Activated T-helper 1 cell treated with Interleukin-2 at 50 U/mL for 16 hours (primary cell): ENCODE results near the gene GLA.

Source experiments
- DNase-seq: peaks from one replicate; pipeline ENCODE4 v3.0.0-alpha.2; 2020; ENCODE audit warnings: low read depth

GLA gene

DNA sequence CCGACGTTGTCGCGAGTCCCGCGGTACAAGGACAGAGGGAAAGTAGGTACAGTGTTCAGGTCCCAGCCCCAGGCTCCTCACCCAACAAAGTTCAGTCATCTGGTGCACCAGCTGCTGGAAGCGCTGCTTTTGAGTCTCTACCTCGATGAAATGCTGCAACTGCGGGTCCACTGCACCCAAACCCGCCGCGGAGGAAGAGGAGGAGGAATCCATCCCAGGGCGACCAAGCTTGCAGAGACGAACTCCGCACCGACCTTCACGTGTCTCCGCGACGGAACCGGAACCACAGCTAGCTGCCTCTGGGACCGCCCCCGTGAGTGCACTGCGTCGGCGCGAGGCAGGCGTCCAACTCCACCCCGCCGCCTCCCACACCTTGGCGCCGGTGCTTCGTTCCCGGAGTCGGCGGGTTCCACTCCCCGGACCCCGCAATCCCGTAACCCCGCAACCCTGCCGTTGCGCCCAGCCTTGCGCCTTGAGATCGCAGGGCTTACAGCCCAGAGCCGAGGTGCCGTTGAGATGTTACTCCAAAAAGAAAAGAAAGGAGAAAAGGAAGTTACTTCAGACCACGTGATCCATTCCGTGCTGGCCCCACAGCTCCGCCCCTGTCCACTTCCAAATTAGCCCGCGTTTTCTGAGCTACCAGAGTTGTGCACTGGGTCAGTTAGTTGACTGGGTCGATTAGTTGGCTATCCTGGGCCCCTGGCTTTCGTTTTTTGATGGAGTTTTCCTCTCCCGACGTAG is 59.1 kb downstream of the GLA start, which contains the start of gene TIMM8A:
TIMM8A (minus strand) TSS at position 291 of the 741 bp plus-strand sequence; CDS start at position 213, 78 bp downstream.
- peak; percentile 57 for DNase-seq

DNA sequence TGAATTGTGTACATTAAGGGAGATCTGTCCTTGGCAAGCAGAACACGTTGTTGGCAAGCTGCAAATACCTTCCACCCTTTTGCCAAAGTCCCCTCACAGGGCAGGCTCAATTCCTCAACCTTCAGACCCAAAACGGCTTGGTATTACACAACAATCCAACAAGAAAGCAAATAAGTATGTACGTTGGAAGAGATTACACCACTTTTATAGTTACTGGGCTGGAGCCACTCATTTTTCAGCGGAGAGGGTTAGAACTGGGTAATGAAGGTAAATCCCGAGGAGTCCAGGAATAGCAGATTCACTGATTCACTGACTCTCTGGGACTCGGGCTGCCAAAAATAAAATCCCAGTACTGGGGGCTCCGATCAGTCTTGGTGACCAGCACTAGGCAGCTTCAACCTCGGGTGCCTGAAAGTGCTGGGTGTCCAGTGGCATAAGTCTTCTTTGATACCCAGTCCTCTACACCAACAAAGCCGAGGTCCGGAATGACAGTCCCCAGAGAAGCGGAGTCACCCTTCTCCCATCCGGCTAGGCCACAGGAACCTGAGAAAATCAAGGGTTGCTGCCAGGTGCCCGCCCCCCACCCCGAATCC is 59.8 kb downstream of the GLA start:
- no peak for DNase-seq
